ENCODE data around the gene MAP6.
A peak's percentile ranks its signal among the peaks of the same experiment; 100 is the strongest.

Gene MAP6

GRCh38 chr11:75547617-75548058, 121.2 kb downstream of the MAP6 start:
- peak; percentile 69 for DNase-seq

- DNase-seq, result no peak
Observed at GRCh38 chr11:75547177-75547576, 121.7 kb downstream of the MAP6 start.

GRCh38 chr11:75543806-75544205, 125.0 kb downstream of the MAP6 start:
- no peak for DNase-seq

- no peak for DNase-seq
Observed at GRCh38 chr11:75542088-75542438, 126.8 kb downstream of the MAP6 start.

- DNase-seq, result no peak
Observed at GRCh38 chr11:75541193-75542087, 127.4 kb downstream of the MAP6 start.

- DNase-seq, result no peak
Observed at GRCh38 chr11:75539459-75540334, 129.1 kb downstream of the MAP6 start.

GRCh38 chr11:75538150-75538942, 130.5 kb downstream of the MAP6 start:
- no peak for DNase-seq

- no peak for DNase-seq
Observed at GRCh38 chr11:75537740-75538139, 131.1 kb downstream of the MAP6 start.

Measured in retina (tissue), 1 donor.